Left lung (tissue), 14 donors: ENCODE data around the gene ZNF512. TPM values are rescaled to one million over a fixed set of nuclear protein-coding genes. Genes with fewer than 3 reads are reported as not detected.
A peak's percentile ranks its signal among the peaks of the same experiment; 100 is the strongest.
"Not testable (repeated sequence)": the region's sequence is repeated elsewhere in the genome, so short reads cannot be mapped to it uniquely, and the experiment has no call there.

Source experiments
- ATAC-seq: fragments of 200-7000 bp; cut with Tn5 transposase; one replicate; pipeline ENCODE4 v1.9.1; 2020; ENCODE audit warnings: moderate library complexity
- DNase-seq, 4 donors: peaks; one replicate each; pipeline ENCODE4 v3.0.0-alpha.2; 2013 to 2020
- H3K27ac ChIP-seq, 2 donors: fragments of 200-600 bp; sonication (generic) in 1 of 2; one replicate each; pipeline versions ENCODE4 v1.5.0 to v1.8.0; 2020 to 2021
- H3K27me3 ChIP-seq, 2 donors: fragments of 200-600 bp; sonication (generic) in 1 of 2; one replicate each; pipeline versions ENCODE4 v1.5.0 to v1.8.0; 2020 to 2021
- H3K36me3 ChIP-seq, 2 donors: fragments of 200-600 bp; sonication (generic) in 1 of 2; one replicate each; pipeline versions ENCODE4 v1.5.0 to v1.8.0; 2020 to 2021
- H3K4me1 ChIP-seq, 2 donors: fragments of 200-600 bp; one replicate each; pipeline ENCODE4 v1.8.0; 2021
- H3K4me3 ChIP-seq, 2 donors: fragments of 200-600 bp; sonication (generic) in 1 of 2; one replicate each; pipeline versions ENCODE4 v1.5.0 to v1.8.0; 2020 to 2021; ENCODE audit warnings: mild to moderate bottlenecking in 1 of 2
- H3K9me3 ChIP-seq, 2 donors: fragments of 200-600 bp; sonication (generic) in 1 of 2; one replicate each; pipeline versions ENCODE4 v1.5.0 to v1.8.0; 2020 to 2021
- intact Hi-C, 2 donors: fragments of 100-400 bp; cut with DNase I; formaldehyde crosslinking; loops; one replicate each; pipeline versions ENCODE4 v1.11.2 to v1.14.2; 2022
- long read RNA-seq, 12 donors: library from polyadenylated mRNA in 2 of 12; unstranded in 2 of 12; transcript quantifications; one replicate each; pipeline ENCODE4 v2.0.0 and lab custom pipeline, GENCODE V29; 2019 to 2026
- polyA plus RNA-seq, 6 donors: library from polyadenylated mRNA; unstranded; fragments of 120-200 nt; gene quantifications; one replicate each; pipeline ENCODE4 v1.2.1, GENCODE V29; 2013; ENCODE audit not compliant: insufficient read length in 6 of 6
- total RNA-seq, 2 donors: library from RNA; stranded (reverse); fragmentation: NEBNext Ultra II Directional; extraction: Animal tissue kit (Norgen Biotek cat#: 25700); gene quantifications; one replicate each; pipeline ENCODE4 v1.2.1, GENCODE V29; 2021
- TF ChIP-seq, protein P1 (sequence below), 2 donors: fragments of 200-600 bp; sonication (generic) in 1 of 2; IDR thresholded peaks; one replicate each; pipeline versions ENCODE4 v1.5.0 to v1.8.0; 2021; ENCODE audit warnings: antibody characterized with exemption in 2 of 2
- donor health status: DM: no; HTN: yes; CAD: no.
- donor health status: DM: no; HTN: no; CAD: no.

ZNF512 gene, protein sequence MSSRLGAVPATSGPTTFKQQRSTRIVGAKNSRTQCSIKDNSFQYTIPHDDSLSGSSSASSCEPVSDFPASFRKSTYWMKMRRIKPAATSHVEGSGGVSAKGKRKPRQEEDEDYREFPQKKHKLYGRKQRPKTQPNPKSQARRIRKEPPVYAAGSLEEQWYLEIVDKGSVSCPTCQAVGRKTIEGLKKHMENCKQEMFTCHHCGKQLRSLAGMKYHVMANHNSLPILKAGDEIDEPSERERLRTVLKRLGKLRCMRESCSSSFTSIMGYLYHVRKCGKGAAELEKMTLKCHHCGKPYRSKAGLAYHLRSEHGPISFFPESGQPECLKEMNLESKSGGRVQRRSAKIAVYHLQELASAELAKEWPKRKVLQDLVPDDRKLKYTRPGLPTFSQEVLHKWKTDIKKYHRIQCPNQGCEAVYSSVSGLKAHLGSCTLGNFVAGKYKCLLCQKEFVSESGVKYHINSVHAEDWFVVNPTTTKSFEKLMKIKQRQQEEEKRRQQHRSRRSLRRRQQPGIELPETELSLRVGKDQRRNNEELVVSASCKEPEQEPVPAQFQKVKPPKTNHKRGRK
- 10 to 100 TPM; 29.3 to 29.6 TPM for total RNA-seq
- 10 to 100 TPM; 78.8 to 93.5 (median 84.5) TPM for polyA plus RNA-seq
- long read RNA-seq, donor 1, partial matches to known transcripts, result 0 of 7 reads
- long read RNA-seq, donor 1, other reads (novel, unspliced or antisense), result 0 of 7 reads
- long read RNA-seq, donor 2, transcript ZNF512-208 (13 exons, 3,543 nt), result minor isoform, 6 of 52 reads
- long read RNA-seq, donor 2, transcript ZNF512-201 (14 exons, 3,541 nt), result major isoform, 7 of 52 reads
- long read RNA-seq, donor 2, partial matches to known transcripts, result 39 of 52 reads
- long read RNA-seq, donor 2, other reads (novel, unspliced or antisense), result 0 of 52 reads
- long read RNA-seq, donor 3, transcript ZNF512-201 (14 exons, 3,541 nt), result major isoform, 6 of 8 reads
- long read RNA-seq, donor 3, partial matches to known transcripts, result 0 of 8 reads
- long read RNA-seq, donor 3, other reads (novel, unspliced or antisense), result 0 of 8 reads
- long read RNA-seq, donor 4, result 0 reads
- long read RNA-seq, donor 5, partial matches to known transcripts, result 0 of 7 reads
- long read RNA-seq, donor 5, other reads (novel, unspliced or antisense), result 0 of 7 reads
- long read RNA-seq, donor 6, transcript ZNF512-201 (14 exons, 3,541 nt), result major isoform, 8 of 12 reads
- long read RNA-seq, donor 6, partial matches to known transcripts, result 0 of 12 reads
- long read RNA-seq, donor 6, other reads (novel, unspliced or antisense), result 0 of 12 reads
- long read RNA-seq, donor 7, partial matches to known transcripts, result 0 of 6 reads
- long read RNA-seq, donor 7, other reads (novel, unspliced or antisense), result 0 of 6 reads
- long read RNA-seq, donor 8, transcript ZNF512-201 (14 exons, 3,541 nt), result major isoform, 7 of 13 reads
- long read RNA-seq, donor 8, transcript ZNF512-208 (13 exons, 3,543 nt), result minor isoform, 6 of 13 reads
- long read RNA-seq, donor 8, partial matches to known transcripts, result 0 of 13 reads
- long read RNA-seq, donor 8, other reads (novel, unspliced or antisense), result 0 of 13 reads
- long read RNA-seq, donor 9, result 0 reads
- long read RNA-seq, donor 10, partial matches to known transcripts, result 0 of 1 reads
- long read RNA-seq, donor 10, other reads (novel, unspliced or antisense), result 0 of 1 reads
- long read RNA-seq, donor 11, partial matches to known transcripts, result 0 of 8 reads
- long read RNA-seq, donor 11, other reads (novel, unspliced or antisense), result 0 of 8 reads
- long read RNA-seq, donor 12, transcript ZNF512-201 (14 exons, 3,541 nt), result major isoform, 5 of 6 reads
- long read RNA-seq, donor 12, partial matches to known transcripts, result 0 of 6 reads
- long read RNA-seq, donor 12, other reads (novel, unspliced or antisense), result 0 of 6 reads

- Histone ChIP-seq H3K27me3 (no peaks in the 10 kb centered on the region), H3K4me3 (peak within 1 kb of the TSS; percentile 58 to 88), H3K27ac (peak within 1 kb of the TSS; percentile 53 to 82), H3K9me3 (peaks cover 0 to 31% of the 10 kb centered on the region in 2 donors), H3K4me1 (peaks cover 17 to 42% of the 10 kb centered on the region in 2 donors), H3K36me3 (no peaks in the 10 kb centered on the region)
- intact Hi-C loops, result no loop called here
- ATAC-seq (peak; percentile 97), DNase-seq (peak; percentile 89 to 96 (median 94))
- TF ChIP-seq, protein P1, sequence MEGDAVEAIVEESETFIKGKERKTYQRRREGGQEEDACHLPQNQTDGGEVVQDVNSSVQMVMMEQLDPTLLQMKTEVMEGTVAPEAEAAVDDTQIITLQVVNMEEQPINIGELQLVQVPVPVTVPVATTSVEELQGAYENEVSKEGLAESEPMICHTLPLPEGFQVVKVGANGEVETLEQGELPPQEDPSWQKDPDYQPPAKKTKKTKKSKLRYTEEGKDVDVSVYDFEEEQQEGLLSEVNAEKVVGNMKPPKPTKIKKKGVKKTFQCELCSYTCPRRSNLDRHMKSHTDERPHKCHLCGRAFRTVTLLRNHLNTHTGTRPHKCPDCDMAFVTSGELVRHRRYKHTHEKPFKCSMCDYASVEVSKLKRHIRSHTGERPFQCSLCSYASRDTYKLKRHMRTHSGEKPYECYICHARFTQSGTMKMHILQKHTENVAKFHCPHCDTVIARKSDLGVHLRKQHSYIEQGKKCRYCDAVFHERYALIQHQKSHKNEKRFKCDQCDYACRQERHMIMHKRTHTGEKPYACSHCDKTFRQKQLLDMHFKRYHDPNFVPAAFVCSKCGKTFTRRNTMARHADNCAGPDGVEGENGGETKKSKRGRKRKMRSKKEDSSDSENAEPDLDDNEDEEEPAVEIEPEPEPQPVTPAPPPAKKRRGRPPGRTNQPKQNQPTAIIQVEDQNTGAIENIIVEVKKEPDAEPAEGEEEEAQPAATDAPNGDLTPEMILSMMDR (IDR thresholded peaks at IDR 0.05), result no peak
Observed at GRCh38 chr2:27582695-27583389, at the start of gene ZNF512. Gene ZNF512, plus strand, starts transcription at chr2:27583042. Its CDS starts 71 bp downstream, at chr2:27583113.

- no peak for DNase-seq
- intact Hi-C loops, result no loop called here
Observed at GRCh38 chr2:27537287-27537686, 45.6 kb upstream of the ZNF512 start.

DNA sequence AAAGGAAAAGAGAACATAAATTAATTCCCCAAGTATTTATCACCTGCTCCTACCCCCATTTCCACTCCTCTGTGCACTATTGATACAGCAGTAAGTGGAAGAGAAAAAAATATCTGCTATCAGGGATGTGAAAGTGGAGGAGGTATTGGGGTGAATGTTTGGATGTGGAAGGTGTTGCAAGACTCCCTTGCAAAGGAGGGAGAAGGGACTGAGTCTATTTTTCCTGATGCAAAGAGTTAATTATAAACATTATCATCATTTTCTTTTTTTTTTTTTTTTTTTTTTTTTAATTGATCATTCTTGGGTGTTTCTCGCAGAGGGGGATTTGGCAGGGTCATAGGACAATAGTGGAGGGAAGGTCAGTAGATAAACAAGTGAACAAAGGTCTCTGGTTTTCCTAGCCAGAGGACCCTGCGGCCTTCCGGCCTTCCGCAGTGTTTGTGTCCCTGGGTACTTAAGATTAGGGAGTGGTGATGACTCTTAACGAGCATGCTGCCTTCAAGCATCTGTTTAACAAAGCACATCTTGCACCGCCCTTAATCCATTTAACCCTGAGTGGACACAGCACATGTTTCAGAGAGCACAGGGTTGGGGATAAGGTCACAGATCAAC lies 43.9 kb upstream of the ZNF512 start:
- intact Hi-C loops, H3K4me3 ChIP-seq, H3K36me3 ChIP-seq, H3K27me3 ChIP-seq, H3K9me3 ChIP-seq, ATAC-seq, DNase-seq, H3K27ac ChIP-seq, H3K4me1 ChIP-seq: not testable (repeated sequence)

More at GRCh38 chr2:27537287-27537686, 45.6 kb upstream of the ZNF512 start:
- Histone ChIP-seq H3K9me3 (no peaks in the 10 kb centered on the region), H3K27me3 (peaks cover 0 to 7% of the 10 kb centered on the region in 2 donors), H3K4me3 (no peak overlapping the region), H3K27ac (no peak overlapping the region), H3K36me3 (no peaks in the 10 kb centered on the region), H3K4me1 (no peaks in the 10 kb centered on the region)
- TF ChIP-seq, protein P1 (IDR thresholded peaks at IDR 0.05), result no peak
- no peak for ATAC-seq

- DNase-seq, H3K4me3 ChIP-seq, intact Hi-C loops, H3K27ac ChIP-seq, H3K4me1 ChIP-seq, ATAC-seq, H3K36me3 ChIP-seq, H3K27me3 ChIP-seq, H3K9me3 ChIP-seq: not testable (repeated sequence)
Observed at GRCh38 chr2:27539649-27540048, 43.2 kb upstream of the ZNF512 start.
